GM19372 (cell line): ENCODE results near the gene DTYMK.
"Not testable (repeated sequence)": the region's sequence is repeated elsewhere in the genome, so short reads cannot be mapped to it uniquely, and the experiment has no call there.

Source experiments
- ATAC-seq: cut with Tn5 transposase; IDR thresholded peaks from one replicate; pipeline ENCODE4 v1.9.1; 2021; ENCODE audit warnings: mild to moderate bottlenecking, low read depth, moderate library complexity; ENCODE audit not compliant: unreplicated experiment

The DTYMK gene, protein sequence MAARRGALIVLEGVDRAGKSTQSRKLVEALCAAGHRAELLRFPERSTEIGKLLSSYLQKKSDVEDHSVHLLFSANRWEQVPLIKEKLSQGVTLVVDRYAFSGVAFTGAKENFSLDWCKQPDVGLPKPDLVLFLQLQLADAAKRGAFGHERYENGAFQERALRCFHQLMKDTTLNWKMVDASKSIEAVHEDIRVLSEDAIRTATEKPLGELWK

DNA sequence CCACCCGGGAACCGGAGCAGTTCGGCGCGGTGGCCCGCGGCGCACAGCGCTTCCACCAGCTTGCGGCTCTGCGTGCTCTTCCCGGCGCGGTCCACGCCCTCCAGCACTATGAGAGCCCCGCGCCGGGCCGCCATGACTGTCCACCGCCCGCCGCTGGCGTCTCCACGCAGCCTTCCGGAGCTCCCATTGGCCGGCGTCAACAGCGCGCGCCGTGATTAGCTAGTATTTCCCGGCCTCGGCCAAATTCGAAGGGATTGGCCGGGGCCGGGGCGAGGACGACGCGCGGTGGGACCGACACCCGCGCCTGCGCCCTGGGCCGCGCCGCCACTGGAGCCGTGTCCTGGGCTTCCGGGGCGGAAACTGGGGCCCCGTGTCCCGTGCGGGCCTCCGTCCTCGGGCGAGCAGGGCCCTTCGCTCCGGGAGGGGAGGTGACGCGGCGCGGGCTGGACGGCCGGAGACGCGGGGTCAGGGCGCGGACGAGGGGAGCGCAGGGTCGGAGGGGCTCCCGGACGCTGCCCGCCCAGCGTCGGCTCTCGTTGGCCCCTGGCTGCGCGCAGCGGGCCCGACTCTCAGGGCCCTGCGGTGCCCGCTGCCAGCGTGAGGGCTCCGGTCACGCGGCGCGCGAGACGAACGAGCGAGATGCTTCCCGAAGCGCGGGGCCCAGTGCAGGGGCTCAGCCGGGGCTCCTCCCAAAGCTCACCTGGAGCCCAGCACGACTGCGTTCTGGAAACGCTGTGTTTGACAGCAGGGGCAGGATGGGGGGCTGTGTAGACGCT, at the start of gene DTYMK:
Gene DTYMK, minus strand, starts transcription at position 166 of the 776 bp plus-strand sequence. Its CDS starts 32 bp downstream, at position 134.
- peak; percentile 92 for ATAC-seq

DNA sequence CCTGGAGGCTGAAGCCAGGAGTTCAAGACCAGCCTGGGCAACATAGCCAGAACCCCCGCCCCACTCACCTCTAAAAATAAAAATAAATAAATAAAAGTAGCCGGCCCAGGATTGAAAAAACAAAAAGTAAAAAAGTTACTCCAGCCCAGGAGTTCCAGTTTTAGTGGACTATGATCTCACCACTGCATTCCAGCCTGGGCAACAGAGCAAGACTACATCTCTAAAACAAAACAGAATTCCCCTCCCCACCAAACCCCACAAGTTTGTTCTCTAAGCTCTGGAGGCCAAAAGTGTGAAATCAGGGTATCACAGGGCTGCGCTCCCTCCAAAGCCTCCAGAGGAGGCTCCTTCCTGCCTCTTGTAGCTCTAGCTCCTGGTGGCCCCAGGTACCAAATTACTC, 49.5 kb upstream of the DTYMK start:
- no peak for ATAC-seq

DNA sequence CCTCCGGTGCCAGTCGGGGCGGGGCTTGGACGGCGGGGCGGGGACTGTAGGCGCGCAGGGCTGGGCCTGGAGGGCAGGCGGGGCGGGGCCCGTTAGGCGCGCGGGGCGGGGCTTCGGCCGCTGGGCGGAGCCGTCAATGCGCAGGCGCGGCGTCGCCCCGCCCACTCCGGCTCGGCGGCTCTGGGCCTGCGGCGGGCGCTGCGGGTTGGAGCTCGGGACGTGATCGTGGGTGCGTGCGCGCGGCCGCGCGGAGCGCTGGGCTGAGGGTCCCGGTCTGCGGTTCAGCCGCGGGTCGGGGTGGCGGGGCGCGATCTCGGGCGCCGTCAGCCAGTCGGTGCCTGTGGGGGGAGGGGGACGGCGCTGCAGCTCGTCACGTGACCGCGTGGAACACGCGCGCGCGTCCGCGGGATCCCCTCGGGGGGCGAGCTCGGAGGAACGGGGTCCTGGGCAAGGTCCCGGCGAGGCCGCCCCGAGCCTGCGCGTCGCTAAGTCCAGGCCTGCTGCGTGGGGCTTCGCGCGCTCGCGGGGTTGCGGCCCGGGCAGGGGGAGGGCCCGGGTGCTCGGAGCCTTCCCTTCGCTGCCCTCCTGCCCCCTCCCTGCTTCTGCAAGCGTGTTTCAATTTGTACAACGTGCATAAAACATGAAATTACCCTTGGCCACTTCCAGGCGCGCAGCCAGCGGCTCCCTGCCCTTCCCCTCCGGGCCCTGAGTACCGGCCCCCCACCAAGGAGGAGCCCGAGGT, 48.0 kb upstream of the DTYMK start, which contains the start of gene D2HGDH:
Gene D2HGDH, plus strand, starts transcription at position 164 of the 742 bp plus-strand sequence. CDS start 595 bp downstream, outside the sequence.
- ATAC-seq: peak; percentile 84

DNA sequence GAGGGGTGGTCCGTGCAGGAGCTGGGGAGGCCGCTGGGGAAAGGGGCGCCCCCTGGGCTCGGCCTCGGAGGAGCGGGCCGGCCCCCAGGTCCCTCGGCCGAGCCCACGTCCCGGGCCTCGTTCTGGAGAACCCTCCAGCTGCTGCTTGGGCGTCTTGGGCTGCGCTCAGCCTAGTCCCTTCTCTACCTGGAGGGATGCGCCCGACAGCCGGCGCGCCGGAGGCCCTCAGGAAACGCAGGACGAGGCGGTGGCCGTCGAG, 47.5 kb upstream of the DTYMK start:
- peak; percentile 27 for ATAC-seq

DNA sequence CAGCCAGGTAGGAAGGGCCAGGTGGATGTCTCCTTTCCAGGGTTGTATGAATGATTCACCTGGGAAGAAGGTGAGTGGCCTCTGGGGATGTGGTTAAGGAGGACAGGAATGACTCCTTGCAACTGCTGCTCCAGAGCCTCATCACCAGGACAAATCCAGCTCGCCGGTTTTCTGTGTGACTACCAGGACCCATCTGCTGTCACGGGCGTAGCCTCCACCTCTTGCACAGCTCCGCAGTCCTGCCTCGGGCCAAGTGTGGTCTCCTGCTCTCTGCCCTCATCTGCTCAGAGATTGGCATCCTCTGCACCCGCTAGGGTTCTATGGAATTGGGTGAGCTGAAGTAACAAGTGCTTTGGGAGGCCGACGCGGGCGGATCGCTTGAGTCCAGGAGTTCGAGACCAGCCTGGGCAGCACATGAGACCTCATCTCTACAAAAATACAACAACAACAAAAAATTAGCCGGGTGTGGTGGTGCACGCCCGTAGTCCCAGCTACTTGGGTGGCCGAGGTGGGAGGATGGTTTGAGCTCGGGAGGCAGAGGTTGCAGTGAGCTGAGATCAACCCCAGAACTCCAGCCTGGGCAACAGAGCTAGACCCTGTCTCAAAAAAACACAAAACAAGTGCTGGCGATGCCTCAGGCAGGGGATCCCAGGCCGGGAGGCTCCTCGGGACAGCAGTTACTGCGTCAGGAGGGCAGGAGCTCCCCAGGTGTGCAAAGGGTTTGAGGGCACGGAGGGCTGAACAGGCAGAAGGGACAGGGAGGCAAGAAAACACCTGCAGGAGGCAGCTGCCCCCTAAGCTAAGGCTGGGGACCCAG, 47.0 kb upstream of the DTYMK start:
- ATAC-seq: no peak

DNA sequence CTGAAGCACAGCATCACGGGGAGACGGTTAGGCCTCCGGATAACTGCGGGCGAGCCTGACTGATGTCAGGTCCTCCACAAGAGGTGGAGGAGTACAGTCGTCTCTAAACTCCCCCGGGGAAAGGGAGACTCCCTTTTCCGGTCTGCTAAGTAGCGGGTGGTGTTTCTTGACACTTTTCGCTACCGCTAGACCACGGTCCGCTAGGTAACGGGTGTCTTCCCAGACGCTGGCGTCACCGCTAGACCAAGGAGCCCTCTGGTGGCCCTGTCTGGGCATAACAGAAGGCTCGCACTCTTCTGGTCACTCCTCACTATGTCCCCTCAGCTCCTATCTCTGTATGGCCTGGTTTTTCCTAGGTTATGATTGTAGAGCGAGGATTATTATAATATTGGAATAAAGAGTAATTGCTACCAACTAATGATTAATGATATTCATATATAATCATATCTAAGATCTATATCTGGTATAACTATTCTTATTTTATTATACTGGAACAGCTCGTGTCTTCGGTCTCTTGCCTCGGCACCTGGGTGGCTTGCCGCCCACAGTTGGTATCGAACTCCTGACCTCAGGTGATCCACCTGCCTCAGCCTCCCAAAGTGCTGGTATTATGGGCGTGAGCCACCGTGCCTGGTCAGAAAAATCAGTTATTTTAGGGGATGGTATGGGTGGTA, 46.0 kb upstream of the DTYMK start:
- ATAC-seq: not testable (repeated sequence)

DNA sequence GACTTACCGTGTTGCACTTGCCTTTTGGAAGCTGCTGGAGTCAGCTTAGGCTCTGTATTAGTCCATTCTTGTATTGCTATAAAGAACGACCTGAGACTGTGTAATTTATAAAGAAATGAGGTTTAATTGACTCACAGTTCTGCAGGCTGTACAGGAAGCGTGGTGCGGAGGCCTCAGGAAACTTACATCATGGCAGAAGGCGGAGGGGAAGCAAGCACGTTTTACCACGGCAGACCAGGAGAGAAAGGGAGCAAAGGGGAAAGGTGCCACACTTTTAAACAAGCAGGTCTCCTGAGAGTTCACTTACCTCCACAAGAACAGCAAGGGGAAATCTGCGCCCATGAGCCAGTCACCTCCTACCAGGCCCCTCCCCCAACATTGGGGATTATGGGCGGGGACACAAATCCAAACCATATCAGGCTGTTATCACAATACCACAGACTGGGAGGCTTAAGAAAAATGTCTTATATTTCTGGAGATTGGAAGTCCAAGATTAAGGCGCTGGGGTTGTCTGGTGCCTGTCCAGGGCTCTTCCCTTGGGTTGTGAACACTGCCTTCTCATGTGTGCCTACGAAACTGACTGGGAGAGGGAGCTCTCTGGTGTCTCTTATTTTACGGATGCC, 44.2 kb upstream of the DTYMK start:
- no peak for ATAC-seq

DNA sequence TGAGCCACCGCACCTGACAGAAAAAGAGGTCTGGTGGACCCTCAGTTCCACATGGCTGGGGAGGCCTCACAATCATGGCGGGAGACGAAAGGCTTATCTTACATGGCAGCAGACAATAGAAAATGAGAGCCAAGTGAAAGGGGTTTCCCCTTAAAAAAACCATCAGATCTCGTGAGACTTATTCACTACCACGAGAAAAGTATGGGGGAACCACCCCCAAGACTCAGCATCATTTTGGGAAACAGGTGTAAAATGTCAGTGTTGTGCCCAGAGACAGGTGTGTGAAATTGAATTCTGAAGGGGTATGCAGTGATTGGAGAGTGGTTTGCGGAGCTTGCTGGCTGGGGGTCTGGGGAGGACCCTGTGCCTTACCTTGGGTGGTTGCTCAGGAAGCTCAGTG, 43.3 kb upstream of the DTYMK start:
- no peak for ATAC-seq

DNA sequence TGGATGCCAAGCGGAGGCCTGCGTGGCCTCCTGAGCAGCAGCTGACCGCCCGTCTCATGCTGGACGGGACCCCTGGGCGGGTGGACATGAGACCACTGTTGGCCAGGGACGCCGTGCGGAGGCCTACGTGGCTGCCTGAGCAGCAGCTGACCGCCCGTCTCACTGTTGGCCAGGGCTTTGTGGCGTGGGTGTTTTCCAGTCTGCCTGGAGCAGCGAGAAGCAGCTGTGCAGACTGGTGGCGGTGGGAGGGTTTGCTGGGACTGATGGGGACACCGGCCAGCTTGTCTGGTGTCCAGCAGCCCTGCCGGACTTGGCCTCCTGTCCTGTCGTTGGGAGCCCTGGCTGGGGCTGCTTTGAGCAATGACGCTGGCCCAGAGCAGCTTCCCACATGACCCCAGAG, 42.0 kb upstream of the DTYMK start:
- no peak for ATAC-seq

DNA sequence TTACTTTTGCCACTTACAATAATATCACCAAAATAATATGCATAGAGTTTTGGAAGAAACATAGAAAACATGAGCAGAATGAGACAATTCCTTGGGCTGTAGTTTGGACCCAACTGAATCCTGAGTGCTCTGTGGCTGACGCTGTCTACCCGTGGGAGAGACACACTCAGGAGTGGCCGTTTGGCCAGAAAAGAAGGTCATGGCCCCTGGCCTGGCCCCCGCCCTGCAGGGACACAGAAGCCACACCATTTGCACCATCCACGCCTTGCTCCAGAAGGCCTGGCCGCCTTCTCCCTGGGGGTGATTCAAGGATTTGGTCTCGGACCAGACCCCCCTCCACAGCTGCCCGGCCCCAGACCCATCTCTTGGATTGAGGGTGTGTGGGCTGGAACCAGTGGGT, 41.4 kb upstream of the DTYMK start:
- no peak for ATAC-seq

DNA sequence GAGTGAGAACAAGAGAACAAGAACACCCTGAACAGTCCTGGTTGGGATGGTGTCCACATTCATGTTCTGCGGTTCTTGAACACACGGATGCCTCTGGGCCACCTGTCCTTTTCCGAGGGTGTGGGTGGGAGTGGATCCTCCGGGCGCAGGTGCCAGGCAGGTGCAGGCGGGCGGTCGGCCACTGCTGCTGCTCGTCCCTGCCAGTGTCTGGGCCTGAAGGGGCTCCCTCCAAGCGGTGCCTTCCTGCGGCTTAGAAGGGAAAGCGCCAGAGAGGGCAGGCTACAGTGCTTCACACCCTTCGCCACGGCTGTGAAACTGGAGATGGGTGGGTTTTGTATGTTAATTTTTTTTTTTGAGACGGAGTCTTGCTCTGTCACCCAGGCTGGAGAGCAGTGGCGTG, 39.8 kb upstream of the DTYMK start:
- ATAC-seq: no peak

DNA sequence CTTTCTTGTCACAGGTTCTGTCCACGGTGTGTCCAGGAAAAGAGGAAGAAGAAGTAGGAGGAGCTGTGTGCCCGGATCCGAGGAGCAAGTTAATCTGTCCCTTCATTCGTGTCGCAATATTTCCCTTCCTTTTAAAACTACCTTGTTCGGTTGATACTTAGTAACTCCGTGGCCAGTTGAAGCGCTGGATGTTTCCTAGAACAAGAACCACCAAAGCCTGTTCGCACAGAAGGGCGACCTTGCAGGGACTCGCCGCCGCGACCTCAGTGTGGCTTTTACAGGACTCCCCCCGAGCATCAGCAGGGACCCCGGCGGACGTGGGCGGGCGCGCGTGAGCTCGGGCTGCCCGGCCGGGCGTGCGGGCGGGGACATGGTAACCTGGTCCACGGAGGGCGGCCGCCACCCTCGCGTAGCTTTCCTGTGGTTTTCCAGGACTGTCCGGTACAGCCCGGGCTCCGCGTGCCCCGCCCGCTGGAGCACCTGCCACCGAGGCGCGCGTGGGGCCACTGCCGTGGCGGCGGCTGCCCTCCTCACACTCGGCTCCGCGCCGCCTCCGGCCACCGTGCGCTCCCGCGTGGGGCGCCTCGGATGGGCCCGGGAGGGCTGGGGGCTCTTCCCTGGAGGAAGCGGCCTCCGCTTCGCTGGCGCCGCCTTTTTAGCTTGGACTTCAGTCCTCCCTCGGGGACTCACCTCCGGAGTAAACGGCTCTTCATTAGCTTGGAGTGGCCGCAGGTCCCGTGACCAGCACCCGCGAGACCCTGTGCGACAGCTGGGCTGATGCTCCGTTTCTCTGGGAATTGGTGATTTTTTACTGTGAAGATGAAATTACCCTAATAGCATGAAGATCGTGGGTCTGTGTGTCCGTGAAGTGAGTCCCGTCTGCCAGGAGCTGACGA, 38.6 kb upstream of the DTYMK start:
- no peak for ATAC-seq

DNA sequence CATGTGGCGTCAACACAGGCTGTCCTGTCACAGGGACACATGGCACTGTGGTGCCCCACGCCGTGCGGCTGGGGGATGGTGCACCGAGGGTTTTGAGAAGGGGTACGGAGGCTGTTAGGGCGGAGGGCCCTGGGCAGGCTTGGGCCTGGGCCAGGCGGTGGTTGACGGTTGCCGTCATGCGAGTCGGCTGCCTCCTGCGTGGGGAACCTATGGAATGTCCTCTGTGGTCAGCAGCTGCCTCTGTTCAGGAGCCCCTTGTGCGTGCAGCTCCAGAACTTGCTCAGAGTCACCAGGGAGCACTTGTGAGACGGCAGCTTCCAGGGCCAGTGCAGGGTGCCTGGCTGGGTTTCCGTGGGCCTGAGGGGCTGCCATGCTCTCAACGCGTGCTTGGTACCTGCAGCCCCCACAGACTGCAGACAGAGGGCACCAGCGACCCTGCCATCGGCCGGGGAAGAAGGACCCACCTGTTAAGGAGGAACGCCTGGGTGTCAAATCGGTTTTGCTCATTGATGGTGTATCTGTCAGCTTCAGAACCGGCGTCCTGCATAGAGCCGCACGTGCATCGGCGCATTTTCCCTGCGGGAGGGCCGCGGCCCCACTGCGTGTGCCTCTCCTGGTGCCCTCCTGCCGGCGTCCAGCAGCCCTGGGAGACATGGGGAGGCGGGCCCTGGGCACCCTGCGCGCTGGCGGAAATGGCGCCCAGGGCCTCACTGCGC, 37.8 kb upstream of the DTYMK start:
- ATAC-seq: no peak

DNA sequence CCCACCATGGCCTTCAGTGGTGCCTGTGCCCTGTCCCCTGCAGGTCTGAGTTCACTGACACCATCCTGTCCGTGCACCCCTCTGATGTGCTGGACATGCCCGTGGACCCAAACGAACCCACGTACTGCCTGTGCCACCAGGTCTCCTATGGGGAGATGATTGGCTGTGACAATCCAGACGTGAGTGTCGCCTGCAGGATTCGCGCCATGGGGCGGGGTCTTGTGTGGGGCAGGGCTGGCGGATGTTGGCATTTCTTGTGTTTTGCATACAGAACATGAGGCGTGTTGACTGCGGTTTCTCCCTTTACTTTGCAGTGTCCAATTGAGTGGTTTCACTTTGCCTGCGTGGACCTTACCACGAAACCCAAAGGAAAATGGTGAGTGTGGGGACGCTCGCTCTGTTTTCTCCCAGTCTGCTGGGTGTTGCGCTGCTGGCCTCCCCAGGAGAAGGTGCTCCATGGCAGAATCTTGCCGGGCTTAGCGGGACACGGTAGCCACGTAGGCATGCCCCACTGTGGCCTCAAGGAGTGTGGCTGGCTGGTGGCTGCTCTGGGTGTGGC, 36.4 kb upstream of the DTYMK start:
- no peak for ATAC-seq

DNA sequence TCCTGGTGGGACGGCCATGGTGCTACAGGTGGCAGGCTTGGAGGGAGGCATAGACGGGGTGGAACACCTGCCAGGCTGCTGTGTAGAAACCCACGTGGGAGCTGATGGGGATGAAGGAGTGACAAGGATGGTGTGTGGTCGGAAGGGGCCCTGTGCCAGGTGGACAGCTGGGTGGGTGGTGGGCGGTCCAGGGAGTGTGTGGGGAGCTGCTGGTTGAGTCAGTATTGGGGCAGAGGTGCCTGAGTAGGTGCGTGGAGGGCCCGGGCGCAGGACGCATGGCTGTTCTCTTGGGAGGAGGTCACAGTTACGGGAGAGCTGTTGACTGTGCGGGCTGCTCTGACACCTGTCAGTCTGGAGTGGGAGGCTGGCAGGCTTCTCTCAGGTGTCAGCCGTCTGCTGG, 35.2 kb upstream of the DTYMK start:
- no peak for ATAC-seq

DNA sequence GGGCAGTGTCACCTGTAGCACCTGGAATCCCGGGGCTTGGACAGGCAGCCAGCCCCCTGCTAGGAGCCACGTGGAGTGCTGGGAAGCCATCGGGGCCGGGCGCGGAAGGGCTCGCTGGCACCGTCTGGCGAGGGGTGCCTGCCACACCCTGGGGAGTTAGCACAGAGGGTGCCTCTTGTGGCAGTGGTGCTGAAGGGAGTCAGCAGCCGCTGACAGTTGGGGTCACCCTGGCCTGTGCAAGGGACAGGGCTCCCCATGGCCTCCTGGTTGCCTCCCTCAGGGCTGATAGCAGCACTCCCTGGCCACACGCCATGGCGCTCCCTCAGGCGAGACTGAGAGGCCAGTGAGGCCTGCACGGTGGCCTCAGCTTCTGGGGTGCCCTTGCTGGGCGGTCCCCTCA, 33.9 kb upstream of the DTYMK start:
- no peak for ATAC-seq

DNA sequence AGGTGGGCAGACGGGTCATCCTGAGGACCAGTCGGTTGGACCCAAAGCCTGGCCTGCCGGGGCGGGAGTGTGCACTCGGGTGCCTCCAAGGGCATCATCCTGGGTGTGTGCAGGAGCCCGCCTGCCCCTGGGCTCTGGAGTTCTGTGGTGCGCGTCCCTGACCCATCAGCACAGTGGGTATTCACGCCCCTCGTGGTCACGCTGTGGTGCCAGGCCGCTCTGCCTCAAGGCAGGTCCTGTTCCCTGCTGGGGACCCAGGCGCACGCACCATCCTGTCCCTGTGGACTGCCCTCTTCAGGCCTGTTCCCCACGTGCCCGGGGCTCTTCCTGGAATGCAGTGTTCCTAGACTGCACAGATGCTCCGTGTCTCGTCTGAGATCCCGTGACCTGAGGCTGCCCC, 33.5 kb upstream of the DTYMK start:
- ATAC-seq: no peak

DNA sequence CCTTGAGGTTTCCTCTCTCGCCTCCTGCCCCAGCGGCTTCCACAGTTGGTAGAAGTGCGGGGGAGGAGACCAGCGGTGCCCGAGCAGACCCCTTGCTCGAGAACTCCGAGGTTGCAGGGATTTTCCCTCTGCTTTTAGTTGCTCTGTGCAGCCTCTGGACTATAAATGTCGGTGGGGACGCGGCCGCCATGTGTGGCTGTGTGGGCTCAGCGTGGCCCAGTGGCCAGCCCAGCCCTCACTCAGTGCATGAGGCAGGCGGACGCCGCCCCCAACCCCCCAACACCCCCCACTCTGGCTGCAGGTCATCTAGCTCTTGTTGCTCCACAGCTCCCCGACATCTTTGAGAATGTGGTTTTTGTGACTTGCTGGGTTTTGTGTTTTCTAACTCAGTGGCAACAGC, 32.5 kb upstream of the DTYMK start:
- ATAC-seq: no peak
